Measurements from ENCODE around the gene RAB42. TPM values are rescaled to one million over a fixed set of nuclear protein-coding genes. Genes with fewer than 3 reads are reported as not detected.

The RAB42 gene
- total and polyA plus RNA-seq, 9 of the 15 experiments (the other 6 are each of a cell fraction or from before 2014, with no cell fraction given), result 0.07 to 0.14 (median 0.12) TPM; not detected in 6

GRCh38 chr1:28580722-28581530, 11.1 kb upstream of the RAB42 start (continued):
- TF ChIP-seq KLF10 (CRISPR knock-in tag; IDR thresholded peaks at IDR 0.05) (no peak), ZNF134 (CRISPR knock-in tag; conservative IDR thresholded peaks at IDR 0.05) (no peak), NFIX (CRISPR knock-in tag; IDR thresholded peaks at IDR 0.05; ENCODE audit: low read depth) (no peak), CTCF (IDR thresholded peaks at IDR 0.05 in 2 of 3, conservative IDR thresholded peaks at IDR 0.05 in 1 of 3; ENCODE audit: insufficient read depth in 2 of 3, low read depth in 1 of 3, low read length in 3 of 3) (peak; percentile 46 to 55 (median 50); a peak in 5 of 6 replicates), NR4A1 (CRISPR knock-in tag; IDR thresholded peaks at IDR 0.05) (no peak), NR4A1 (tag; IDR thresholded peaks at IDR 0.05) (no peak), ELF1 (tag; IDR thresholded peaks at IDR 0.05) (peak; percentile 70), CBX3 (IDR thresholded peaks at IDR 0.05; ENCODE audit: borderline replicate concordance in 1 of 2, low read length in 2 of 2) (no peak; a peak in 1 of 3 replicates), ZZZ3 (IDR thresholded peaks at IDR 0.05) (no peak), ZNF212 (CRISPR knock-in tag; IDR thresholded peaks at IDR 0.05) (no peak), ZBTB49 (CRISPR knock-in tag; IDR thresholded peaks at IDR 0.05; ENCODE audit: borderline replicate concordance) (no peak), SMARCC2 (IDR thresholded peaks at IDR 0.05; ENCODE audit: low read depth) (no peak; the same call in 1 of the 2 replicates), ZNF57 (CRISPR knock-in tag; IDR thresholded peaks at IDR 0.05) (no peak), ZFP91 (CRISPR knock-in tag; IDR thresholded peaks at IDR 0.05) (0 out of 2 replicates have a peak, but pooled peaks have one; percentile 12), BCL6 (CRISPR knock-in tag; IDR thresholded peaks at IDR 0.05) (no peak), MEIS2 (IDR thresholded peaks at IDR 0.05; ENCODE audit: partially characterized antibody) (peak; percentile 43), CEBPG (CRISPR knock-in tag; IDR thresholded peaks at IDR 0.05) (0 out of 2 replicates have a peak, but pooled peaks have one; percentile 49), CEBPG (tag; conservative IDR thresholded peaks at IDR 0.05 in 1 of 2, IDR thresholded peaks at IDR 0.05 in 1 of 2) (no peak), LCOR (CRISPR knock-in tag; IDR thresholded peaks at IDR 0.05) (peak; percentile 3; the same call in 1 of the 2 replicates), RBM14 (IDR thresholded peaks at IDR 0.05; ENCODE audit: borderline replicate concordance, insufficient read depth, low read depth, low read length) (no peak), CXXC5 (CRISPR knock-in tag; IDR thresholded peaks at IDR 0.05) (peak; percentile 6; the same call in 1 of the 2 replicates), RHOXF2B (CRISPR knock-in tag; conservative IDR thresholded peaks at IDR 0.05) (0 out of 2 replicates have a peak, but pooled peaks have one; percentile 8), NCOA2 (IDR thresholded peaks at IDR 0.05; ENCODE audit: partially characterized antibody in 2 of 2) (no peak)
